Measurements from ENCODE around the gene KLHDC1. TPM values are rescaled to one million over a fixed set of nuclear protein-coding genes. Genes with fewer than 3 reads are reported as not detected.

The KLHDC1 gene
- polyA plus RNA-seq, 1 of the 3 experiments (the other 2 are of a cell fraction) = 0.31 TPM

DNA sequence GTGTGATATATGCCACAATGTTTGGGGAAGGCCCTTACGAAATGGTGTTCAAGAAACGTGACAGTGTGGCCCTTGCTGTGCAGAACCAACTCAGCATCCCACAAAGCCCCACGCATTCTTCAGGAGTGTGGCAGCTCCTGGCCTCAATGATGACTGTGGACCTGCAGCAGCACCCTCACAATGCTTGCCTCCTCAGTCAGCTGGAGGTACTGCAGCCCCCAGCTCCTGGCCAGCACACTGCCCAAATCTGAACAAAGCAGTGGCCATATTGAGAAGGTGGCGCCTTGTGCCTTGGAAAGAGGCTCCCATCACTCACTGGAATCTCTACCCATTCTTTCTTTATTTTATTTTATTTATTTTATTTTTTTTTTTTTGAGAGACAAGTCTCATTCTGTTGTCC lies 15.3 kb upstream of the KLHDC1 start:
- Histone ChIP-seq H2AFZ (ENCODE audit: low read depth) (no peak overlapping the region), H3K4me3 (ENCODE audit: low read depth in 2 of 2, low read length in 1 of 2) (no peak overlapping the region), H3K9ac (no peak overlapping the region), H3K9me3 (no peaks in the 10 kb centered on the region), H3K4me1 (ENCODE audit: control insufficient read depth in 1 of 2, insufficient read depth in 2 of 2, low read depth in 1 of 2, low read length in 1 of 2) (no peaks in the 10 kb centered on the region), H4K20me1 (ENCODE audit: insufficient read depth) (no peaks in the 10 kb centered on the region), H3K36me3 (replicated peaks in 1 of 2; ENCODE audit: control insufficient read depth in 1 of 2, insufficient read depth in 2 of 2, low read length in 1 of 2) (peaks cover 0 to 6% of the 10 kb centered on the region in 2 experiments), H3K4me2 (no peak overlapping the region), H3F3A (replicated peaks; ENCODE audit: insufficient read depth) (peaks cover 3% of the 10 kb centered on the region), H3K27ac (ENCODE audit: low read depth in 2 of 2, low read length in 1 of 2) (no peak overlapping the region), H3K9me2 (no peaks in the 10 kb centered on the region), H3K27me3 (ENCODE audit: insufficient read depth) (no peaks in the 10 kb centered on the region), H3K79me2 (ENCODE audit: insufficient read depth) (no peaks in the 10 kb centered on the region)
- peak; percentile 32 for DNase-seq
- WGBS (ENCODE audit: low lambda C conversion rate) = 100% methylated on average over 4 of the region's 4 CpGs
- ChIA-PET POLR2A (interaction anchor here (0.9 kb wide), 1 partner anchor 10 kb away, joined by 3 read pairs; the partner anchor contains the start of gene POLE2), CTCF (interaction anchor here (0.7 to 1.3 kb wide), 5 partner anchors 9 to 90 kb away, joined by 3 to 4 read pairs (median 3); partner anchors contain the start of genes KLHDC1 and KLHDC2)
- no peak for TF ChIP-seq GABPA (IDR thresholded peaks at IDR 0.05; ENCODE audit: low read depth)
- no peak for TF ChIP-seq RXRA (IDR thresholded peaks at IDR 0.05; ENCODE audit: borderline replicate concordance, low read depth)
- no peak for TF ChIP-seq POLR2AphosphoS5 (IDR thresholded peaks at IDR 0.05; ENCODE audit: low read depth, low read length)
- no peak for TF ChIP-seq MXI1 (IDR thresholded peaks at IDR 0.05; ENCODE audit: low read depth, low read length)
- no peak for TF ChIP-seq NFIC (IDR thresholded peaks at IDR 0.05; ENCODE audit: borderline replicate concordance)
- TF ChIP-seq, protein P1, sequence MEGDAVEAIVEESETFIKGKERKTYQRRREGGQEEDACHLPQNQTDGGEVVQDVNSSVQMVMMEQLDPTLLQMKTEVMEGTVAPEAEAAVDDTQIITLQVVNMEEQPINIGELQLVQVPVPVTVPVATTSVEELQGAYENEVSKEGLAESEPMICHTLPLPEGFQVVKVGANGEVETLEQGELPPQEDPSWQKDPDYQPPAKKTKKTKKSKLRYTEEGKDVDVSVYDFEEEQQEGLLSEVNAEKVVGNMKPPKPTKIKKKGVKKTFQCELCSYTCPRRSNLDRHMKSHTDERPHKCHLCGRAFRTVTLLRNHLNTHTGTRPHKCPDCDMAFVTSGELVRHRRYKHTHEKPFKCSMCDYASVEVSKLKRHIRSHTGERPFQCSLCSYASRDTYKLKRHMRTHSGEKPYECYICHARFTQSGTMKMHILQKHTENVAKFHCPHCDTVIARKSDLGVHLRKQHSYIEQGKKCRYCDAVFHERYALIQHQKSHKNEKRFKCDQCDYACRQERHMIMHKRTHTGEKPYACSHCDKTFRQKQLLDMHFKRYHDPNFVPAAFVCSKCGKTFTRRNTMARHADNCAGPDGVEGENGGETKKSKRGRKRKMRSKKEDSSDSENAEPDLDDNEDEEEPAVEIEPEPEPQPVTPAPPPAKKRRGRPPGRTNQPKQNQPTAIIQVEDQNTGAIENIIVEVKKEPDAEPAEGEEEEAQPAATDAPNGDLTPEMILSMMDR (IDR thresholded peaks at IDR 0.05) = no peak
- TF ChIP-seq, protein P2, sequence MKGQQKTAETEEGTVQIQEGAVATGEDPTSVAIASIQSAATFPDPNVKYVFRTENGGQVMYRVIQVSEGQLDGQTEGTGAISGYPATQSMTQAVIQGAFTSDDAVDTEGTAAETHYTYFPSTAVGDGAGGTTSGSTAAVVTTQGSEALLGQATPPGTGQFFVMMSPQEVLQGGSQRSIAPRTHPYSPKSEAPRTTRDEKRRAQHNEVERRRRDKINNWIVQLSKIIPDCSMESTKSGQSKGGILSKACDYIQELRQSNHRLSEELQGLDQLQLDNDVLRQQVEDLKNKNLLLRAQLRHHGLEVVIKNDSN (IDR thresholded peaks at IDR 0.05; ENCODE audit: borderline replicate concordance, low read depth) = no peak
- TF ChIP-seq, protein P3, sequence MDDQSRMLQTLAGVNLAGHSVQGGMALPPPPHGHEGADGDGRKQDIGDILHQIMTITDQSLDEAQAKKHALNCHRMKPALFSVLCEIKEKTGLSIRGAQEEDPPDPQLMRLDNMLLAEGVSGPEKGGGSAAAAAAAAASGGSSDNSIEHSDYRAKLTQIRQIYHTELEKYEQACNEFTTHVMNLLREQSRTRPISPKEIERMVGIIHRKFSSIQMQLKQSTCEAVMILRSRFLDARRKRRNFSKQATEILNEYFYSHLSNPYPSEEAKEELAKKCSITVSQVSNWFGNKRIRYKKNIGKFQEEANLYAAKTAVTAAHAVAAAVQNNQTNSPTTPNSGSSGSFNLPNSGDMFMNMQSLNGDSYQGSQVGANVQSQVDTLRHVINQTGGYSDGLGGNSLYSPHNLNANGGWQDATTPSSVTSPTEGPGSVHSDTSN (IDR thresholded peaks at IDR 0.05) = no peak
- no peak for TF ChIP-seq TAF1 (IDR thresholded peaks at IDR 0.05; ENCODE audit: borderline replicate concordance, low read depth, low read length)
- TF ChIP-seq YY1 (IDR thresholded peaks at IDR 0.05; ENCODE audit: low read depth) = no peak
- no peak for TF ChIP-seq MEF2A (IDR thresholded peaks at IDR 0.05; ENCODE audit: borderline replicate concordance, low read depth)
- no peak for TF ChIP-seq RAD21 (IDR thresholded peaks at IDR 0.05; ENCODE audit: low read length)
- TF ChIP-seq EZH2phosphoT487 (IDR thresholded peaks at IDR 0.05; ENCODE audit: borderline replicate concordance, low read depth) = no peak
- TF ChIP-seq, protein P4, sequence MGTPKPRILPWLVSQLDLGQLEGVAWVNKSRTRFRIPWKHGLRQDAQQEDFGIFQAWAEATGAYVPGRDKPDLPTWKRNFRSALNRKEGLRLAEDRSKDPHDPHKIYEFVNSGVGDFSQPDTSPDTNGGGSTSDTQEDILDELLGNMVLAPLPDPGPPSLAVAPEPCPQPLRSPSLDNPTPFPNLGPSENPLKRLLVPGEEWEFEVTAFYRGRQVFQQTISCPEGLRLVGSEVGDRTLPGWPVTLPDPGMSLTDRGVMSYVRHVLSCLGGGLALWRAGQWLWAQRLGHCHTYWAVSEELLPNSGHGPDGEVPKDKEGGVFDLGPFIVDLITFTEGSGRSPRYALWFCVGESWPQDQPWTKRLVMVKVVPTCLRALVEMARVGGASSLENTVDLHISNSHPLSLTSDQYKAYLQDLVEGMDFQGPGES (IDR thresholded peaks at IDR 0.05; ENCODE audit: low read depth, low read length) = no peak
- no peak for TF ChIP-seq JUND (IDR thresholded peaks at IDR 0.05)
- TF ChIP-seq RCOR1 (IDR thresholded peaks at IDR 0.05; ENCODE audit: low read length) = no peak
- no peak for TF ChIP-seq TEAD4 (IDR thresholded peaks at IDR 0.05; ENCODE audit: borderline replicate concordance, insufficient read depth)
- TF ChIP-seq FOXJ3 (CRISPR knock-in tag; IDR thresholded peaks at IDR 0.05) = no peak
- TF ChIP-seq RFX5 (IDR thresholded peaks at IDR 0.05; ENCODE audit: low read length) = no peak
- no peak for TF ChIP-seq FOXM1 (IDR thresholded peaks at IDR 0.05; ENCODE audit: low read depth)

Data from SK-N-SH (cell line).